Common myeloid progenitor, CD34-positive (primary cell): ENCODE results near the gene VWDE.
A peak's percentile ranks its signal among the peaks of the same experiment; 100 is the strongest.
"Not testable (repeated sequence)": the region's sequence is repeated elsewhere in the genome, so short reads cannot be mapped to it uniquely, and the experiment has no call there.

ENCODE experiments used
- CTCF ChIA-PET: fragments of 350-600 bp; sonication (Branson Sonifier 250); formaldehyde crosslinking; loops from one replicate; lab custom pipeline; 2021; ENCODE audit warnings: antibody characterized with exemption; lab: Charles Lee
- POLR2A ChIA-PET: fragments of 350-600 bp; sonication (Branson Sonifier 250); formaldehyde crosslinking; loops from one replicate; lab custom pipeline; 2021; ENCODE audit warnings: antibody characterized with exemption; lab: Charles Lee
- DNase-seq, 3 donors: peaks; one replicate each; pipeline versions ENCODE4 v3.0.0 to v3.0.0-alpha.2; 2013
- H3K27ac ChIP-seq, 2 experiments: 1 replicate in 1 of 2; 2 replicates in 1 of 2; pipeline ENCODE4 v1.7.0; 2013; ENCODE audit warnings: inconsistent platforms in 2 of 2, low read length in 2 of 2, mild to moderate bottlenecking in 2 of 2, low read depth in 1 of 2, moderate library complexity in 1 of 2; ENCODE audit not compliant: severe bottlenecking in 2 of 2, insufficient read depth in 1 of 2, poor library complexity in 1 of 2
- H3K27me3 ChIP-seq, 5 experiments: replicated peaks in 2 of 5; 1 replicate in 3 of 5; 2 replicates in 2 of 5; pipeline versions ENCODE4 v1.6.1 to v1.7.0; 2013; ENCODE audit warnings: low read length in 4 of 5, mild to moderate bottlenecking in 2 of 5, moderate library complexity in 2 of 5, inconsistent platforms in 1 of 5; ENCODE audit not compliant: insufficient read depth in 5 of 5, control insufficient read depth in 4 of 5
- H3K36me3 ChIP-seq, 4 experiments: 1 replicate in 2 of 4; 2 replicates in 2 of 4; pipeline versions ENCODE4 v1.6.1 to v1.7.0; 2013; ENCODE audit warnings: low read length in 3 of 4, control low read depth in 1 of 4, mild to moderate bottlenecking in 1 of 4; ENCODE audit not compliant: control insufficient read depth in 4 of 4, insufficient read depth in 4 of 4
- H3K4me1 ChIP-seq, 4 experiments: 1 replicate in 3 of 4; 2 replicates in 1 of 4; pipeline versions ENCODE4 v1.6.1 to v1.7.1; 2013; ENCODE audit warnings: low read length in 3 of 4, mild to moderate bottlenecking in 3 of 4, control low read depth in 1 of 4, inconsistent platforms in 1 of 4, moderate library complexity in 1 of 4; ENCODE audit not compliant: control insufficient read depth in 4 of 4, insufficient read depth in 4 of 4; ENCODE audit errors: control extremely low read depth in 1 of 4
- H3K4me3 ChIP-seq, 7 experiments: 1 replicate in 4 of 7; 2 replicates in 3 of 7; pipeline versions ENCODE4 v1.5.1 to v1.7.0; 2013; ENCODE audit warnings: mild to moderate bottlenecking in 7 of 7, low read length in 6 of 7, moderate library complexity in 6 of 7, inconsistent platforms in 2 of 7, low read depth in 2 of 7, control low read depth in 1 of 7; ENCODE audit not compliant: insufficient read depth in 4 of 7, control insufficient read depth in 1 of 7; ENCODE audit errors: extremely low read depth in 1 of 7
- H3K9me3 ChIP-seq, 5 experiments: 1 replicate in 4 of 5; 2 replicates in 1 of 5; pipeline versions ENCODE4 v1.6.1 to v1.7.1; 2013; ENCODE audit warnings: low read length in 4 of 5, mild to moderate bottlenecking in 2 of 5, inconsistent platforms in 1 of 5, low read depth in 1 of 5, moderate library complexity in 1 of 5; ENCODE audit not compliant: control insufficient read depth in 4 of 5, insufficient read depth in 2 of 5; ENCODE audit errors: control extremely low read depth in 1 of 5
- WGBS: methylation state at CpG from one replicate; pipeline ENCODE4 v1.1.5; 2013; ENCODE audit not compliant: insufficient coverage; 5-methylcytosine and 5-hydroxymethylcytosine counted together

Gene VWDE

DNA sequence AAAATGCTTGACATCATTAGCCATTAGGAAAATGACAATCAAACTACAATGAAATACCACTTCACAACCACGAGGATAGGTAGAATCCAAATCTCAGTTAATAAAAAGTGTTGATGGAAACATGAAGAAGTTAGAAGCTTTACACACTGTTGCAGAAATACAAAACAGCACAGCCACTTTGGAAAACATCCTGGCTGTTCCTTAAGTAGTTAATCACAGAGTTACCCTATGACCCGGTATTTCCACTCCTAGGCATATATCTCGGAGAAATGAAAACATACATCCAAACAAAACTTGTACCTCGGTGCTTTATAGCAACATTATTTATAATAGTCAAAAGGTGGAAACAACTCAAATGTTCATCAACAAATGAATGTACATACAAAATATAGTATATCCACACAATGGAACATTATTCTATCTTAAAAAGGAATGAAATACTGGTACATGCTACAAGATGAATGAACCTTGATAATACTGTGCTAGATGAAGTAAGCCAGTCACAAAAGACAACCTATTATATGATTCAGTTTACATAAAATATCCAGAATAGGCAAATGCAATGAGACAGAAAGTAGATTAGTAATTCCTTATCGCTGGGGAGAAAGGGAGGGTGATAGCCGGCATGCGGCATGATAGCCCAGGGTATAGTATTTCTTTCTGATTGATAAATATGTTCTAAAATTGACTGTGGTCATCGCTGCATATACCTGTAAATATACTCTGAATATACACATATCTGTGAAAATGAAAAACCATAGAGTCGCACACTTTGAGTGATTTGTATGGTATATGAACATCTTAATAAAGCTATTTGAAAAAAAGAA lies 1.9 kb downstream of the VWDE start:
- H3K36me3 ChIP-seq: peaks cover 0 to 3% (median under 1%) of the 10 kb centered on the region in 4 experiments
- H3K4me3 ChIP-seq: peak overlapping the region in 1 of 7 experiments; percentile 14
- H3K9me3 ChIP-seq: peaks cover 0 to 20% (median 8%) of the 10 kb centered on the region in 5 experiments
- H3K27me3 ChIP-seq: no peaks in the 10 kb centered on the region
- ChIA-PET POLR2A (no interaction called here), CTCF (interaction anchor here (0.6 to 2.2 kb wide), 3 partner anchors 9 to 30 kb away, joined by 3 to 7 read pairs (median 3); no protein-coding TSS in a partner anchor)
- H3K4me1 ChIP-seq: peaks cover 2 to 15% (median 8%) of the 10 kb centered on the region in 4 experiments
- DNase-seq: no peak
- WGBS: no CpG with 5 or more reads among the region's 9 CpGs
- H3K27ac ChIP-seq: peak overlapping the region in 1 of 2 experiments; percentile 90

DNA sequence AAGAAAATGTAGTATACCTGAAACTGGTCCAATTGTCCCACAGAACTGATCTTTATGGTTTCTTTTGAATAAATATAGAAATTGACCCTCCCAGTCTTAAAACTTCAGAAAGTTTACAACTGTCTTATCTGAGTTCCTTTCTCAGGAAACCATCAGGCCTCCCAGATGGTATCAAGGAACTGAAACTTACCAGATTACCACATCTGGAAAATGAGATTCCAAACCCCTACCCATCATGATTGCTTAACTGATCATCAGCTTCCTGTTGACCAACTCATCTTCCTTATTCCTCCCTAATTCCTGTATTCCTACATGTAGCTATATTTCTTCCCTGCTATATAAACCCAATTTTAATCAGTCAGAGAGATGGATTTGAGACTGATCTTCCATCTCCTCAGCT lies 5.5 kb downstream of the VWDE start:
- Histone ChIP-seq H3K9me3 (peaks cover 0 to 20% (median 8%) of the 10 kb centered on the region in 5 experiments), H3K4me1 (peaks cover 0 to 7% (median 4%) of the 10 kb centered on the region in 4 experiments), H3K4me3 (peak overlapping the region in 1 of 7 experiments; percentile 8), H3K27ac (no peak overlapping the region), H3K36me3 (peaks cover 0 to 3% (median under 1%) of the 10 kb centered on the region in 4 experiments), H3K27me3 (no peaks in the 10 kb centered on the region)
- CTCF ChIA-PET: no interaction called here
- POLR2A ChIA-PET: no interaction called here
- DNase-seq: no peak

DNA sequence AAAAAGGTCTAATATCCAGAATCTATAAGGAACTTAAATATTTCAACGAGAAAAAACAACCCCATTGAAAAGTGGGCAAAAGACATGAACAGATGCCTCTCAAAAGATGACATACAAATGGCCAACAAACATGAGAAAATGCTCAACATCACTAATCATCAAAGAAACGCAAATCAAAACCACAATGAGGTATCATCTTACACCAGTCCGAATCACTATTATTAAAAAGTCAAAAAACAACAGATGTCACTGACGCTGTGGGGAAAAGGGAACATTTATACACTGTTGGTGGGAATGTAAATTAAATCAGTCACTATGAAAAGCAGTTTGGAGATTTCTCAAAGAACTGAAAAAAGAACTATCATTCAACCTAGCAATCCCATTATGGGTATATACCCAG lies 6.0 kb downstream of the VWDE start:
- H3K4me3 ChIP-seq: peak overlapping the region in 1 of 7 experiments; percentile 8
- H3K4me1 ChIP-seq: peaks cover 0 to 7% (median 2%) of the 10 kb centered on the region in 4 experiments
- no peak overlapping the region for H3K27ac ChIP-seq
- DNase-seq: no peak
- 83% methylated on average over 1 of the region's 4 CpGs for WGBS
- no peaks in the 10 kb centered on the region for H3K27me3 ChIP-seq
- H3K36me3 ChIP-seq: peaks cover 0 to 3% (median under 1%) of the 10 kb centered on the region in 4 experiments
- peaks cover 0 to 20% (median 8%) of the 10 kb centered on the region in 5 experiments for H3K9me3 ChIP-seq
- ChIA-PET CTCF (no interaction called here), POLR2A (no interaction called here)

DNA sequence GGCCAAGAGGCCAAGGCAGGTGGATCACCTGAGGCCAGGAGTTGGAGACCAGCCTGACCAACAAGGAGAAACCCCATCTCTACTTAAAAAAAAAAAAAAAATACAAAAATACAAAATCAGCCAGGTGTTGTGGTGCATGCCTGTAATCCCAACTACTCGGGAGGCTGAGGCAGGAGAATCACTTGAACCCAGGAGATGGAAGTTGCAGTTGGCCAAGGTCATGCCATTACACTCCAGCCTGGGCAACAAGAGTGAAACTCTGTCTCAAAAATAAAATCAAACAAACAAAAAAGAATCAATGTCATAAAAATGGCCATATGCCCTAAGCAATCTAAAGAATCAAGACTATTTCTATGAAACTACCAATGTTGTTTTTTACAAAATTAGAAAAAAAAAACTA lies 7.0 kb downstream of the VWDE start:
- H3K4me3 ChIP-seq, H3K27ac ChIP-seq, POLR2A ChIA-PET, H3K36me3 ChIP-seq, H3K27me3 ChIP-seq, DNase-seq, H3K4me1 ChIP-seq, CTCF ChIA-PET: not testable (repeated sequence)
- H3K9me3 ChIP-seq: peaks cover 0 to 20% (median 8%) of the 10 kb centered on the region in 5 experiments
- 100% methylated on average over 1 of the region's 1 CpG for WGBS

DNA sequence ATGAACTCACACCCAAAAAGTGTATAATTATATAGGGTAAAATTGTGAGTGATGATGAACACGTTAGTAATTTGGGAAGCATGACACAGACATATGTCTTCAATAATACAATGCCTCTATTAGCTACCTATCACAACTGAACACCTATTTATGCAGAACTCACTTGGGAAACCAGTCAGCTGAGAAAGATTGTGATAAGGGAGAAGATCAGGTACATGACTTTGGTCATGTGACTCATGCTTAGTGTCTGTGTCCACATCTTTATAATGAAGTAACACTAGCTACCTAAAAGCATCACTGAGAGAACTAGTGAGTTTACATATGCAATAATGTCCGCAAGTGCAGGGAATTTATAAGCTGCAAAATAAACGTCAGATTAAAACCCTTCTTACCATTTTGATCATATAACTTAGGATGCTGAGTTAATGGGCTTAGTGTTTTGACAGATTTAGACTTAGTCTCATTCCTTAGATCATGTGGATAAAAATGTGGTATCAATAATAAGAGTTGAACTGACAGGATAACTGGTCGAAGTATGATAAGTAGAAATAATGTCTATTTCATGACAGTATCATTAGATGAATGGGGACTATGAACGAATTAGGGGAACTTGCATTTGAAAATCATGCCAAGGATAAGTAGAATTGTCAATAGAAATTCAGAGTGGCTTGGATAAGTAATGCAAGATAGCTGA lies 11.6 kb downstream of the VWDE start:
- 100% methylated on average over 1 of the region's 5 CpGs for WGBS
- no peak for DNase-seq
- Histone ChIP-seq H3K27me3 (no peaks in the 10 kb centered on the region), H3K9me3 (peaks cover 0 to 1% (median 0%) of the 10 kb centered on the region in 5 experiments), H3K36me3 (no peaks in the 10 kb centered on the region), H3K27ac (no peak overlapping the region), H3K4me3 (no peak overlapping the region), H3K4me1 (no peaks in the 10 kb centered on the region)
- POLR2A ChIA-PET: no interaction called here
- CTCF ChIA-PET: interaction anchor here (1.3 to 2.2 kb wide), 2 partner anchors 10 to 98 kb away, joined by 4 to 7 read pairs; no protein-coding TSS in a partner anchor

DNA sequence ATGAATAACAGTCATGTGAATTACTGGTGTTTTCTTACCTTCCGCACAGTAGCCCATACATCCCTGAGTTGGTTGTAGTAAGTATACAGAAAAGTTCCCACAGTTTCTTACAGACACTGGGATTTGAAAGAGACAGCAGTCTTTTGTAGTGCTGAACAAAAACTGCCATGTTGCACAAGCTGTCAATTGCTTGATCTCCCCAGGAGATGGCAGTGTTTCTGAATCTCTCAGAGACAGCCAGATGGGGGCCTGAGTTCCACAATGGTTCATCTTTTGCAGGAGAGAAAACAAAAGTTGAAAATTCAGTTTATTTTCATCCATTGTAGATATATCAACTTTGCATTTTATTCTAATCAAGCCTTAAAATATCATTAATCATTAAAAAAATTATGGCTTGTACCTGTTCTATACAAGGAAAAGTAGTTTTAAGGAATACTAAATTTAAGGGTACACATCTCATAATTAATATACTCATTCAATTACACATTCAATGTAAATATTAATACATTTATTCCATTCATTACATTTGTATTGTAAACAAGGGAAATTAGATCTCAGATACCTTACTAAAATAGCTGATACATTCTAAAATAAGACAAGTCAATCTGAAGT lies 14.5 kb downstream of the VWDE start:
- Histone ChIP-seq H3K27ac (no peak overlapping the region), H3K36me3 (peaks cover 0 to 13% (median 2%) of the 10 kb centered on the region in 4 experiments), H3K9me3 (no peaks in the 10 kb centered on the region), H3K27me3 (no peaks in the 10 kb centered on the region), H3K4me3 (no peak overlapping the region), H3K4me1 (no peaks in the 10 kb centered on the region)
- ChIA-PET CTCF (interaction anchor here (0.7 to 1.7 kb wide), 8 partner anchors 8 to 806 kb away, joined by 3 to 6 read pairs (median 3); no protein-coding TSS in a partner anchor), POLR2A (no interaction called here)
- WGBS: 100% methylated on average over 1 of the region's 1 CpG
- peak; percentile 66 to 82 (median 81) for DNase-seq
